MM.1S (cell line): ENCODE data around the gene VPS4A.

Source experiments
- CTCF ChIP-seq: fragments of 300-600 bp; sonication (generic); IDR thresholded peaks from 2 replicates; pipeline ENCODE4 v1.5.1; 2016; ENCODE audit warnings: antibody characterized with exemption, low read length, mixed read lengths
- EZH2 ChIP-seq: fragments of 300-600 bp; sonication (generic); optimal IDR thresholded peaks from 2 replicates; pipeline ENCODE3; 2017; ENCODE audit warnings: low read depth, mild to moderate bottlenecking, antibody characterized with exemption, low read length, mixed read lengths
- EZH2phosphoT487 ChIP-seq: fragments of 300-600 bp; sonication (generic); IDR thresholded peaks from 2 replicates; pipeline ENCODE4 v1.6.1; 2018; ENCODE audit warnings: antibody characterized with exemption, low read length

DNA sequence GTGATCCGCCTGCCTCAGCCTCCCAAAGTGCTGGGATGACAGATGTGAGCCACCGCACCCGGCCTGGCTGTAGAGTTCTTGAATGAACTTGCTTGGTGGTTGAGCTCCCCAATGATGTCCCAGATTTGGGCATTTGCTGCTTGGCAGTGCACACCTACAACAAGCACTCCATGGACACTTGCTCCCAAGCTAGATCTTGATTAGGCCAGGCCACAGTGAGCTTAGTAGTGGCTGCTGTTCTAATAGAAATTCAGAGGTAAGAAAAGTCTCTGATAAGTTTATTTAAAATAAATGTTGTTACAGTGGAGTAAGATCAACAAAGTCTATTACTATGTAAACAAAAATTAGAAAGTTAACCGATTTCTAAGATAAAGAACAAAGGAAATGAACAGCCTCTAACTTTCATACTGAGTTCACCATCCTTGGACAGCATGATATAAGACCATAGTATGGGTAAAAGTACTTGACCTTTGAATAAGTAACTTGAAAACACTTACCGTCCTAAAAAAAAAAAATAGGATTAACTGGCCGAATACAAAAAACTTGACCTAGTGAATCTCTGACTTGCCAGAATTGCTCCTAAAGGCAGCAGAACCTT, 39.5 kb downstream of the VPS4A start:
- TF ChIP-seq CTCF: no peak
- TF ChIP-seq EZH2phosphoT487: no peak
- TF ChIP-seq EZH2: no peak
